ENCODE measurements around the gene CLIC3.

CLIC3 gene

GRCh38 chr9:136980669-136981478, 15.5 kb downstream of the CLIC3 start:
- TF ChIP-seq GATA1 (IDR thresholded peaks at IDR 0.05; ENCODE audit: low read depth, low read length) (no peak), POLR2A (IDR thresholded peaks at IDR 0.05; ENCODE audit: low read length) (no peak)
- no peak for DNase-seq

DNA sequence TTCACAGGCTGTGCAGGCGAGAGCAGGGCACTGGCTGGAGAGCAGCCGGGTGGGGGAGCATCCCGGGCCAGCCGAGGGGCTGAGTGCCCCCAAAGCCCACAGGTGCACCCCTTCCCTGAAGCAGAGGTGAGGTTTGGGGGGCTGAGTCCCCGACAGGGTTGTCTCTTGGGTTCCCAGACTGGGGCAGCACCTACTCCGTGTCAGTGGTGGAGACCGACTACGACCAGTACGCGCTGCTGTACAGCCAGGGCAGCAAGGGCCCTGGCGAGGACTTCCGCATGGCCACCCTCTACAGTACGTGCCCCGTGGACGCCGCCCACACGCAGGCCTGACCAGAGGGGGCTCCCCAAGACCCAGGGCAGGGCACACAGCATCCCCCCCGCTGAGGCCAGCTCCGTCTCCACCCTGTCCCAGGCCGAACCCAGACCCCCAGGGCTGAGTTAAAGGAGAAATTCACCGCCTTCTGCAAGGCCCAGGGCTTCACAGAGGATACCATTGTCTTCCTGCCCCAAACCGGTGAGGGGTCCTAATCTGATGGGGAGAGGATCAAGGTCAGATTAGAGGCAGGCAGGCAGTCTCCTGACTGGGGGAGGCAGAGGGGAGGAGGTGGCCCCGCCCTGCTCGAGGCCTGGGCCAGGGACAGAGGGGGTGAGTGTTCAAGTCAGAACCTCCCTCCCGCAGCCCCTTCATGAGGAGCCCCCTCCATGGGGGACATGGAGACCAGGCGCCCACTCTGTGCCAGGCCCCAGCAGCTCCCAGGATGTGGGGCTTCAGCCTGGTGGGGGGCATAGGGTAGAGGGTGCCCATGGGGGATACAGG, 16.4 kb downstream of the CLIC3 start:
- TF ChIP-seq GATA1 (IDR thresholded peaks at IDR 0.05; ENCODE audit: low read depth, low read length) (no peak), POLR2A (IDR thresholded peaks at IDR 0.05; ENCODE audit: low read length) (no peak)
- no peak for DNase-seq

DNA sequence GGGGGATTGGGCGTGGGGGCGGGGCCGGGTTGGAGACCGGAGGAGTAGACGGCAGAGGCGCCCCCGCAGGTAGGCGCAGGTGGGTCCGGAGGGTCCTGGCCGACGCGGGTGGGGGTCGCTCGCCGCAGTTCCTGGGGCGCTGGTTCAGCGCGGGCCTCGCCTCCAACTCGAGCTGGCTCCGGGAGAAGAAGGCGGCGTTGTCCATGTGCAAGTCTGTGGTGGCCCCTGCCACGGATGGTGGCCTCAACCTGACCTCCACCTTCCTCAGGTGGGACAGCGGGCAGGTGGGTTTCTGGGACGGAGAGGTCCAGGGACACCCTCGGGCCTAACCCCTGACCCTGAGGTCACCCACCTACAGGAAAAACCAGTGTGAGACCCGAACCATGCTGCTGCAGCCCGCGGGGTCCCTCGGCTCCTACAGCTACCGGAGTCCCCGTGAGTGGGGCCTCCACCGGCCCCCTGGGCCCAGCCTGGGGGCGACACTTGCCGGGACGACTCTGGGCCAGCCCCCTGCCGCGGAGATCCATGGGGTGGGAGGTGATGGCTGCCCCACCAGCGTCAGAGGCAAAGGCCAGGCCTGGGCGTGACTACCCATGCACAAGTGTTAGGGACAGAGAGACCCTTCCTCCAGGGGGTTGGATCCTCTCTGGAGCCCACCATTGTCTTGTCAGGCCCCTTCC, 17.4 kb downstream of the CLIC3 start:
- no peak for TF ChIP-seq POLR2A (IDR thresholded peaks at IDR 0.05; ENCODE audit: low read length)
- no peak for TF ChIP-seq GATA1 (IDR thresholded peaks at IDR 0.05; ENCODE audit: low read depth, low read length)
- no peak for DNase-seq

DNA sequence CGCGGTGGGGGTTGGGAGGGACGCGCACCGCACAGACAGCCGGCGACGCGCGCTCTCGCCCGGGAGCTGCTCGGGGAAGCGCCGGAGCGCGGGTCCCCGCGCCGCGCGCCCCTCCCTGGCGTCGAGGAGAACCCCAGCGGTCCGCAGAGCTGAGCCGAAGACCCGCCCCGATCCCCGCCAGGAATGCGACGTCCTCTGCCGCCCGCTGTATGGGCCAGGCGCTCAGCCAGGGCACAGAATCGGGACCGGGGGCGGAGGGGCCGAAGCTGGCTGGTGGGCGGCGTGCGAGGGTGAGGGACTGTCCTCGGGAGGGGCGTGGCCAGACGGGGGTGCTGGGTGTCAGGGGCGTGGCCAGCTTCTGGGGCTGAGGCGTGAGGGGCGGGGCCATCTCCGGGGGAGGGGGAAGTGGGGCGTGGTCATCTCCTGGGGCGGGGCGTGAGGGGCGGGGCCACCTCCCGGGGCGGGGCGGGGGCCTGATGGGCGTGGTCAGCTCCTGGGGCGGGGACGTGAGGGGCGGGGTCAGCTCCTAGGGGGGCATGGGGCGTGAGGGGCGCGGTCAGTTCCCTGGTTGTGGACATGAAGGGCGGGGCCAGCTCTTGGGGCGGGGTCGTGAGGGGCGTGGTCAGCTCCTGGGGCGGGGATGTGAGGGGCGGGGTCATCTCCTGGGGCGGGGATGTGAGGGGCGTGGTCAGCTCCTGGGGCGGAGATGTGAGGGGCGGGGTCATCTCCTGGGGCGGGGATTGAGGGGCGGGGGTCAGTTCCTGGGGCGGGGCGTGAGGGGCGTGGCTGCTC, 18.1 kb downstream of the CLIC3 start:
- no peak for TF ChIP-seq GATA1 (IDR thresholded peaks at IDR 0.05; ENCODE audit: low read depth, low read length)
- TF ChIP-seq POLR2A (IDR thresholded peaks at IDR 0.05; ENCODE audit: low read length): no peak

GRCh38 chr9:136977649-136978072, 18.7 kb downstream of the CLIC3 start:
- no peak for DNase-seq
- no peak for TF ChIP-seq GATA1 (IDR thresholded peaks at IDR 0.05; ENCODE audit: low read depth, low read length)
- no peak for TF ChIP-seq POLR2A (IDR thresholded peaks at IDR 0.05; ENCODE audit: low read length)

More for the DNA sequence above, 18.1 kb downstream of the CLIC3 start:
- DNase-seq: peak; percentile 83

- TF ChIP-seq GATA1 (IDR thresholded peaks at IDR 0.05; ENCODE audit: low read depth, low read length): no peak
- TF ChIP-seq POLR2A (IDR thresholded peaks at IDR 0.05; ENCODE audit: low read length): no peak
- no peak for DNase-seq
These were observed 19.1 kb downstream of the CLIC3 start, which contains the start of gene PTGDS for GRCh38 chr9:136977223-136977622. TSS of gene PTGDS (plus strand) at chr9:136977504. CDS start at chr9:136977579, 75 bp downstream.

- no peak for TF ChIP-seq GATA1 (IDR thresholded peaks at IDR 0.05; ENCODE audit: low read depth, low read length)
- no peak for TF ChIP-seq POLR2A (IDR thresholded peaks at IDR 0.05; ENCODE audit: low read length)
- DNase-seq: peak; percentile 40 to 65
These were observed 20.7 kb downstream of the CLIC3 start for GRCh38 chr9:136975644-136976043.

GRCh38 chr9:136974817-136975535, 21.4 kb downstream of the CLIC3 start:
- TF ChIP-seq POLR2A (IDR thresholded peaks at IDR 0.05; ENCODE audit: low read length): no peak
- no peak for TF ChIP-seq GATA1 (IDR thresholded peaks at IDR 0.05; ENCODE audit: low read depth, low read length)
- no peak for DNase-seq

- no peak for TF ChIP-seq POLR2A (IDR thresholded peaks at IDR 0.05; ENCODE audit: low read length)
- TF ChIP-seq GATA1 (IDR thresholded peaks at IDR 0.05; ENCODE audit: low read depth, low read length): no peak
- DNase-seq: no peak
These were observed 22.4 kb downstream of the CLIC3 start for GRCh38 chr9:136973618-136974617.

GRCh38 chr9:136972743-136973142, 23.6 kb downstream of the CLIC3 start:
- TF ChIP-seq POLR2A (IDR thresholded peaks at IDR 0.05; ENCODE audit: low read length) (no peak), GATA1 (IDR thresholded peaks at IDR 0.05; ENCODE audit: low read depth, low read length) (no peak)
- DNase-seq: no peak

DNA sequence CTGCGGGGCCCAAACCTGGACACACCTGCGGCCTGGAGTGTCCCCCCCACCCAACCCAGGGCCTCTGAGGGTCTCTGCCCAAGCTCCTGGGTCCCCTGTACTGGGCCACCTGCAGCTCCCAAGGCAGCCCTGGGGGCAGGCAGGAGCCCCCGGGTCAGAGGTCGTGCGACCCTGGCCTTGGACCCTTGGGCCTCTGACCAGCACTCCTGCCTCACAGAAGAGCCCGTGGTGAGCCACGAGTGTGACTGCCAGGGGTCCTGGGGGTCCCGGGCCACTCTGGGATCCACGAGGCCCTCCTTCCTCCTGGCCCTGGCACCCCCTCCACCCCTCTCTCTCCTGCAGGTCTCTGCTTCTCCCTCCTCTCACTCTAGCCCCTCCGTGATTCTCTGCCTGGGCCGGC, 24.0 kb downstream of the CLIC3 start:
- TF ChIP-seq POLR2A (IDR thresholded peaks at IDR 0.05; ENCODE audit: low read length): no peak
- TF ChIP-seq GATA1 (IDR thresholded peaks at IDR 0.05; ENCODE audit: low read depth, low read length): no peak
- DNase-seq: no peak

Measured in erythroblast (primary cell).